Subcutaneous adipose tissue (tissue), 4 donors: ENCODE data around the gene RNF138. TPM values are rescaled to one million over a fixed set of nuclear protein-coding genes. Genes with fewer than 3 reads are reported as not detected.

Source experiments
- total RNA-seq, 4 donors: library from RNA; depleted of rRNA; stranded (reverse); fragments of >200 nt; gene quantifications; one replicate each; pipeline ENCODE4 v1.1.0, GENCODE V29; 2016
- TF ChIP-seq, protein P1 (sequence below): fragments of 450-650 bp; IDR thresholded peaks from one replicate; pipeline ENCODE4 v1.5.1; 2016; ENCODE audit warnings: low read depth, mild to moderate bottlenecking, control low read depth, antibody characterized with exemption, moderate library complexity

RNF138 gene
- total RNA-seq, 4 donors from 2014 or later = 19.7 to 31.6 (median 22.3) TPM

DNA sequence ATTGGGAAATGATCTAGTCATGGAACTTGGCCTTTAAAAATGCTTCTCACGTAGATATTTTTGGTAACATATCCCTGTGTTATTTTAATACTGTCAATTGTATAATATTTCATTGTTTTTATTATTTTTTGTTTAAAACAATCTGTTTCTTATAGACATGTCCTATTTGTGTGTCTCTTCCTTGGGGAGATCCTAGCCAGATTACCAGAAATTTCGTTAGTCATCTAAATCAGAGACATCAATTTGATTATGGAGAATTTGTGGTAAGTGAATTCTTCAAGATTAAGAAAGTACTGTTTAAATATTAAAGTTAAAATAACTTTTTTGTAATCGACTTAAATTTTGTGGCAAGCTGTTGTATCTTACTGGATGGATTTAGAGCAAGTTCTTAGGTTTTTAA is 34.9 kb downstream of the RNF138 start:
- TF ChIP-seq, protein P1, sequence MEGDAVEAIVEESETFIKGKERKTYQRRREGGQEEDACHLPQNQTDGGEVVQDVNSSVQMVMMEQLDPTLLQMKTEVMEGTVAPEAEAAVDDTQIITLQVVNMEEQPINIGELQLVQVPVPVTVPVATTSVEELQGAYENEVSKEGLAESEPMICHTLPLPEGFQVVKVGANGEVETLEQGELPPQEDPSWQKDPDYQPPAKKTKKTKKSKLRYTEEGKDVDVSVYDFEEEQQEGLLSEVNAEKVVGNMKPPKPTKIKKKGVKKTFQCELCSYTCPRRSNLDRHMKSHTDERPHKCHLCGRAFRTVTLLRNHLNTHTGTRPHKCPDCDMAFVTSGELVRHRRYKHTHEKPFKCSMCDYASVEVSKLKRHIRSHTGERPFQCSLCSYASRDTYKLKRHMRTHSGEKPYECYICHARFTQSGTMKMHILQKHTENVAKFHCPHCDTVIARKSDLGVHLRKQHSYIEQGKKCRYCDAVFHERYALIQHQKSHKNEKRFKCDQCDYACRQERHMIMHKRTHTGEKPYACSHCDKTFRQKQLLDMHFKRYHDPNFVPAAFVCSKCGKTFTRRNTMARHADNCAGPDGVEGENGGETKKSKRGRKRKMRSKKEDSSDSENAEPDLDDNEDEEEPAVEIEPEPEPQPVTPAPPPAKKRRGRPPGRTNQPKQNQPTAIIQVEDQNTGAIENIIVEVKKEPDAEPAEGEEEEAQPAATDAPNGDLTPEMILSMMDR = no peak

DNA sequence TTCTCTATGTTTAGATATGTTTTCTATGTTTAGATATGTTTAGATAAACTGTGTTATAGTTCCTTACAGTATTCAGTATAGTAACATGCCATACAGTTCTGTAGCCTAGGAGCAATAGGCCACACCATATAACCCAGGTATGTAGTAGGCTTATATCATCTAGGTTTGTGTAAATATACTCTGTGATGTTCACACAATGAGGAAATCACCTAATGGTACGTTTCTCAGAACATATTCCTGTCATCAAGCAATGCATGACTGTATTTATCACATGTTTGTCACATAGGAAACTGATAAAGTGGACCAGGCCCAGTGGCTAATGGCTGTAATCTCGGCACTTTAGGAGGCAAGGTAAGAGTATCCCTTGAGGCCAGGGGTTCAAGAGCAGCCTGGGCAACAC is 44.0 kb downstream of the RNF138 start:
- TF ChIP-seq, protein P1 = no peak

- TF ChIP-seq, protein P1 = no peak
Measured at GRCh38 chr18:32138332-32138982, 46.8 kb downstream of the RNF138 start.

DNA sequence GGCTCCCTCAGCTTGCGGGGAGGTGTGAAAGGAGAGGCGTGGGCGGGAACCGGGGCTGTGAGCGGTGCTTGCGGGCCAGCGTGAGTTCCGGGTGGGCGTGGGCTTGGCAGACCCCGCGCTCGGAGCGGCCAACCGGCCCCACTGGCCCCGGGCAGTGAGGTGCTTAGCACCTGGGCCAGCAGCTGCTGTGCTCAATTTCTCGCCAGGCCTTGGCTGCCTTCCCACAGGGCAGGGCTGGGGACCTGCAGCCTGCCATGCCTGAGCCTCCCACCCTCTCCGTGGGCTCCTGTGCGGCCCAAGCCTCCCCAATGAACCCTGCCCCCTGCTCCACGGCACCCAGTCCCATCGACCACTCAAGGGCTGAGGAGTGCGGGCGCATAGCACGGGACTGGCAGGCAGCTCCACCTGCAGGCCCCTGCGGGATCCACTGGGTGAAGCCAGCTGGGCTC is 48.2 kb downstream of the RNF138 start:
- TF ChIP-seq, protein P1 = no peak

DNA sequence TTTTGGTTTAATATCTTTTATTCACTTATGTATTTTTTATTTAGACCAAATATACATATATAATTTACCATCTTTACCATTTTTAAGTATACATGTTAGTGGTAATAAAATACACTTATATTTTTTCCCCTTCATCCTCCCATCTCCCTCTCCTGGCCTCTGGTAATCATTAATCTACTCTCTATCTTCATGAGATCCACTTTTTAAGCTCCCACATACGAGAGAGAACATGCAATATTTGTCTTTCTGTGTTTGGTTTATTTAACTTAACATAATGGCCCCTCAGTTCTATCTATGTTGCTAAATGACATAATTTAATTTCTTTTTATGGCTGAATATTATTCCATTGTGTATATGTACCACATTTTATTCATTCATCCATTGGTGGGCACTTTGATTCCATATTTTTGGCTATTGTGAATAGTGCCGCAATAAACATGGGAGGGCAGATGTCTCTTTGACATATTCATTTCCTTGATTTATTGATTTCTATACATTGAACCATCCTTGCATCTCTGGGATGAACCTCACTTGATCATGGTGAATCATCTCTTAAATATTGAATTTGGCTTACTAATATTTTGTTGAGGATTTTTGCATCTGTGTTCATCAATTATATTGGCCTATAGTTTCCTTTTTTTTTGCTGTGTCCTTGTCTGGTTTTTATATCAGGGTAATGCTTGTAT is 56.7 kb downstream of the RNF138 start:
- TF ChIP-seq, protein P1 = no peak

DNA sequence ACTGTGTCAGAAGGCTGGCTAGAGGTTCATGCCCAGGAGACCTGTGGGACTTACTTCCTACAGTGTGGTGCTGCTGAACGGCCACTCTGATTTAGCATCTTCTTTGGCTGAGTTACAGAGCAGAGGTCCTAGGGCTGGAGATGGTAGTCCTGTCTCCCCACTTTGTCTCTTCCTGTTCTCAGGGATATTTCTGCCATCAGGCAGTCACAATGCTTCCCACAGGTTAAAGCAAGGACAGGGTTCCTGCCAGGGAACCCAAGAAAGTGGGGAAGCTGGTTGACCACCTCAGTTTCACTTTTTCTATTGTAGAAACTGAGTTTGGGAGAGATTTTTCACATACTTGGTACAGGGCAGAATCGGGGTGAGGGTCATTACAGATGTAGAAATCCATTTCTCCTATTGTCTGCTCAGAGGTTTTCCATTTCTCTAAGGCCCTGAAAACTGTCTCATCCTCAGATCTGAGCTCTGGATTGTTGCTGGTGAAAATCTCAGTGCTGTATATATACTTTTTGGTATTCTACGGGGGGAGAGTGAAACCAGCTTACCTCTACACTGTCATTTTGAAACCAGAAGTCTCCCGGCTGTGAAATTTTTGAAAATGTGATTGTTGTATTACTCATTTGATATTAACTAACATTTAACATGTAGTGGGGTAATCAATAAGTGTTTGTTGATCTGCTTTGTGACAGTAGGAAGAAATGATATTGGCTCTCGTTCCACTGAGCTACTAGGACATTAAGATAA is 61.2 kb downstream of the RNF138 start:
- TF ChIP-seq, protein P1 = no peak

GRCh38 chr18:32156855-32157254 is 65.2 kb downstream of the RNF138 start:
- TF ChIP-seq, protein P1 = no peak
